Measurements from ENCODE around the gene GREM1.
A peak's percentile ranks its signal among the peaks of the same experiment; 100 is the strongest.

GREM1 gene

DNA sequence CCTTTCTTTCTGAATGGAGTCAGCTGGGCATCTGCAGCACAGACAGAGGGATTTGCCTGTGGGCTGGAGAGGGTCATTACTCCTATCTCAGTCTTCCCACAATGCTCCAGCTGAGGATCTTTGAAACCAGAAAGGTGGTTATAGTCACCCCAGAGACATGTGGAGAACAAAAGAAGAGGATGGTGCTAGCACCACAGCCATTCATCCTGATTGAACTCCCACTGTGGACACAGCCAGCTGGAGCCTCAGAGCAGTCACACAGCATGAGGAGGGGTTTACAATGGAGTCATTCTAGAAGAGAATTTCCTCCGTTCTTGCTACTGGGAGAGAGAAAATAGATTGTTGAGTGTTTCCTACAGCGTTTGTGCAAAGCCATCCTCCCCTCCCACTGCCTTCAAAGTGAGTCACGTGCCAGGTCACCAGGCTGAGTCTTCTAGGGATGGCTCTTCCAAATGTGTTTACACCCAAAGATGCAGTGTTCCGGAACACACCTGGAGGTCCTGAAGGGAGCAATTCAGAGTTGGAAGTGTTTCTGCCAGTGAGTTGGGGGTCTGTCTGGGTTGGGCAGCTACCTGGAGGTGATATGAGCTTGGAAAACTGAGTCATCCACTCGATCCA lies 18.9 kb upstream of the GREM1 start:
- DNase-seq: no peak

DNA sequence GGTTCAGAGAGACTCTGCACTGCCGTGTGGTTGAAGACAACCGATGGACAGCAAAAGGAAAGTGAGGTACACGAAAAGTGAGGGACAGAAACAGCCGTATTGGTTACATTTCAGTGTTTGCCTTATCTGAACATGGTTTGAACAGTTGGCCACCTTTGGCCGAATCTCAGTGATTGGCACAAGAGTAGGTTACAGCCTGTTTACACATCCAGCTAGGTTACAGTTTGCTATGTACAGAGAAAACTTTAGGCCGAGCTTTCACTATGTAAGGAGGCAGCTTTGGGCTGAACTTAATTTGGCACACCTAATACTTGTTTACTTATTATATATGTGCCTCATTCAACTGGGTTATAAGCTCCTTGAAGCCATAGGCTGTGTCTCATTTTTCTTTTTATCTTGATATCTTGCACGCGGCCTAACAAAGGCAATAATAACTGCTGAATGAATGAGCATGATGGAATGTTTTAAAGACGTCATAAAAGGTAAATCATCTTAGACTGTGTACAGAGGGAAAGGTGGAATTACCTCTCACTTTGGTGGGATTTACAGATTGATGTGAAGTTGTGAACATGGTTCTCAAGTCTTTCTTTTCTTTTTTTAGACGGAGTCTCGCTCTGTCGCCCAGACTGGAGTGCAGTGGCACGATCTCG lies 17.2 kb upstream of the GREM1 start:
- no peak for DNase-seq

DNA sequence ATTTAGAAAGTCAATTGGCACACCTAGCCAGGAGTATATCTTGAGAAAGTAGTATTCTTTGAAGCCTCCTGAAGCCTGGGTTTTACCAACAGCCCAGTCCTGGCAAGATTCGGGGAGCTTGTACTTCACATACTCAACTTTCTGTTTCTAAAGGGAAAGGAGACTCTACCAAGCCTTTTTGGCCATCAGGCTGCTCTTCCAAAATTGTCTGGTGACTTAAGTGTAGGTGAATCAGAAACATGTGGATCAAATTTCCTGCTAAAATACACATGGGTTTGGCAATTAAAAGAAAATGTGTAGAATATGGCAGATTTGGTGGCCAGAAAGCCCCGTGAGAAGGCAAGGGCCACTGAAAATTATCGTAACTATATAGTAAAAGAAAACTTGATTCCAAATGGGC lies 15.9 kb upstream of the GREM1 start:
- DNase-seq: no peak

DNA sequence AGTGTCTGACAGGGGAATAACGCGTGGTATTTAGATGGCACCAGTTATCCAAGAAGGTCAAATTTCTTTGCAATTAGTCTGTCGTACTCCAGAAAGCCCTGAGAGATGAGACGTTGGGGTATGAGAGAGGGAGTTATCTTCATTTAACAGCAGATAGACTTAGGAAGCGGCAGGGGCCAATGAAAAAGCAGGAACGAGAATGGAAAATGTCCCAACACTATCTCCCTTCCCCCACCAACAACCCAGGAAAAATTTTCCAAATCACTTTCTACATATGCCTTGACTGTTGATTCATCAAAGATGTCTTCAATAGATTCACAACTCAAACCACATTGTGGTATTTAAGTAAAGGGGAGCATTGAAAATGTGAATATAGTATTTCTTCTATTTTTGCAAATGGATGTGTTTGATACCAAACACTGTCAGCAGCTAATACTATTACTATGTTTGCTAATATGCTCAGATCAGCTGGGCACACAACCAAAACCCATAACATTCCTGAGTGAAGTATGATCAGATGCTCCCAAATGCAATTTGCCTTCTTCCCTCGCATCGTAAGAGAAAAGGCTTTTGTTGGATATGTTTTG lies 13.3 kb upstream of the GREM1 start:
- no peak for DNase-seq

GRCh38 chr15:32705446-32705845 lies 12.4 kb upstream of the GREM1 start:
- DNase-seq: no peak

DNA sequence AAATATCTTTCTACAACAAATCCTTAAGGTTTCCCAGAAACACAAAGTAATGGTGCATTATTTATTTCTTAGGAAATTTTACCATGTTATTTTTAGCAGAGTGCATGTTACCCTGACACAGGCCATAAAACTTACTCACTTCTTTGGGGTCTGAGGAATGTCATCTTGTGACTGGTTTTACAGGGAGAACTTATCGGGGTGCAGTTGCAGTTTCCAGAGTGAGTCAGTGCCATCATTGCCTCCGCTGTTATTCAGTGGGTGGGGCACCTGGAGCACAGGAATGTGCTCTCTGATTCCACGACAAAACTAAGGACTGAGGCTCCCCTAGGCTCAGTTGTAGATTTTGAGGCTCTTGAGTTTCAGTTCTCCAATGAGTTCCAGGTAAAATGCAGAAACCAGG lies 11.1 kb upstream of the GREM1 start:
- DNase-seq: no peak

DNA sequence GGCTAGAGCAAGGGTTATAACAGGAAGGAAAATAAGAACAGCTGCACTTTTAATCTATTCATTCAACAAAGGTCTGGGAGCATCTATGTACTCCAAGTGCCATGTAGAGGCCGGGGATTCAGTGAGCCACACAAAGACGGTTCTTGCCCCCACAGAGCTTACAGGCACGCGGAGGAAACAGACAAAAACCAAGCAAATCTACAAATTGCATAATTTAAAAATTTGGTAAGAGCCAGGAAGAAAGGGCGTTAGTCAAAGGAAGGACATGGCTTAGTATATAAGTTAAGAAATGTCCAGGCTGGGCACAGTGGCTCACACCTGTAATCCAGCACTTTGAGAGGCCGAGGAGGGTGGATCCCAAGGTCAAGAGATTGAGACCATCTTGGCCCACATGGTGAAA lies 10.4 kb upstream of the GREM1 start:
- no peak for DNase-seq

- DNase-seq: no peak
Observed at GRCh38 chr15:32709295-32710033, 8.3 kb upstream of the GREM1 start.

DNA sequence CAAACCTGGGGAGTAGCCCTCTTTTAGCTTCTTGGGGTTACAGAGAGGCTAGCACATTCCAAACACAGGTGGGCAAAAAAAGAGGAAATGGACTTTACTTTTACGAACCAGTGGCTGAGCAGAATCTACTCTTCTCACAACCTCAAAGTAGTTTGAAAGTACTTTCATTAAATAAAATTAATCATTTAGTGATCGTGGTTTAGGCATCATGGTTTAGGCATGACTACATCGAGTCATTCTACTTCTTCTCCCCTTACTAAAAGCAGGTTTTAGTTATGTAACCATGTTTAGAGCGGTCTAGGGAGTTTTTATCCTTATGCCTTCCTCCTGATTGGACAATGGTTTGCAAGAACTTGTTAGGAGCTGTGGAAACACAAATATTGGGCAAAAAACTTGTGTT lies 2.5 kb upstream of the GREM1 start:
- no peak for DNase-seq

DNA sequence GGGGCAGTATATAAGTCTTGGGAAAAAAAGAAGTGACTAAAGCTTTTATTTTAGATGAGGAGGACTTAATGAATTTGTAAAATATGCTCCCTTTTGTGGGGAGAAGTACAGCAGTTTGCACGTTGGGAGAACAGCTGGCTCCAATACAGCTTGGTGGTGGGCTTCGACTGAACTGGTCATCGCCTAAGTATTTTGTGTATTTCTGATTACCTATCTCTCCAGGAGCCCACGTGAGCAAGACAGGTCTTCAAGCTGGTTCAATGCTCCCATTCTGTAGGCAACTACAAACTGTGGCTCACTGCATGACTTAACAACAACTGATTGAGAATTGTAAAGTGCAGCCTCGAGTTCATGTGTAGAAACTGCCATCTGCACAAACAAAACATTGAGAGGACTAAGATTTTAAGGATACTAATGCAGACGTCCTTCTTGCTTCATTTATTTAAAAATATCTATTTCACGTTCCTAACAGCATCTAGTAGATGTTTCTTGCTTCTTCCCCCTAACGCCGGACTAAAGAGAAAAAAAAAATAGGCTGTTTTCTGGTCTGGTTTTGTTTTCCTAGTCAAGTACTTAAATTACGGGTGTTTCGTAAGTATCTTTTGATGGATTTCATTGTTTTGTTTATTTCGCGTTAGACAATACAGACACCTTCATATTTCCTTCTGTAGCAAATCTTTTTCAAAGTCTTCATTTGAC lies 1.4 kb upstream of the GREM1 start:
- DNase-seq: no peak

GRCh38 chr15:32716915-32717425 lies 834 bp upstream of the GREM1 start:
- DNase-seq: no peak

GRCh38 chr15:32718227-32718820 lies 520 bp downstream of the GREM1 start:
- DNase-seq: no peak

- no peak for DNase-seq
Observed at GRCh38 chr15:32718821-32719716, 1.3 kb downstream of the GREM1 start.

DNA sequence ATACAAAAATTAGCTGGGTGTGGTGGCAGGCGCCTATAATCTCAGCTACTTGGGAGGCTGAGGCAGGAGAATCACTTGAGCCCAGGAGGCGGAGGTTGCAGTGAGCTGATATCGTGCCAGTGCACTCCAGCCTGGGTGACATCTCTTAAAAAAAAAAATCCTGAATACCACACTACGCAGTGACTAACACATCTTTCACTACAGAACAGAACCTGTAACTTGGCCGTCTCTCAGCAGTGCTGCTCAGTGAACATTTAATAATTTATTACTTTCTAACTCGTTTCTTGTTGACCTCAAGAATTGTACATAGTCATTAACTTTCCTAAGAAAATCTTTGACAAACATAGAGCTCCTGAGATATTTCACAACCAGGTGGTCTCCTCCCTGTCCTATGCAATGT lies 3.8 kb downstream of the GREM1 start:
- DNase-seq: no peak

DNA sequence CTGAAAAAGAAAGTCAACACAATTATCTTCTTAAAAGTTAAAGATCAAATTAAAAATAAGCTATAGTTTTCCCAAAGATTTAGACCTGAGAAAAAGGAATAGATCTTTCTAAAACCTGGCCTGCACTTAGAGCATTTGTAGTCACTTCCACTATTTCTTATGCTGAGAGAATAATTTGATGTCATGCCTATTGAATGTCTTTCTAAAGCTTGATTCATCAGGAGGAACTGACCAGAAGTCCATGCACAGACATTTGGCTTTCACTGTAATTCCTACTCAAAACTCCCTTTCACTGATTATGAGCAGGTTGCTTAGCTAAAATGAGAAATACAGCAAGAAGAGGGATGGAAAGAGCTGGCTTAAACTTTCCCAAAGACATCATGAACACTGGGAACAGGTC lies 4.3 kb downstream of the GREM1 start:
- DNase-seq: no peak

DNA sequence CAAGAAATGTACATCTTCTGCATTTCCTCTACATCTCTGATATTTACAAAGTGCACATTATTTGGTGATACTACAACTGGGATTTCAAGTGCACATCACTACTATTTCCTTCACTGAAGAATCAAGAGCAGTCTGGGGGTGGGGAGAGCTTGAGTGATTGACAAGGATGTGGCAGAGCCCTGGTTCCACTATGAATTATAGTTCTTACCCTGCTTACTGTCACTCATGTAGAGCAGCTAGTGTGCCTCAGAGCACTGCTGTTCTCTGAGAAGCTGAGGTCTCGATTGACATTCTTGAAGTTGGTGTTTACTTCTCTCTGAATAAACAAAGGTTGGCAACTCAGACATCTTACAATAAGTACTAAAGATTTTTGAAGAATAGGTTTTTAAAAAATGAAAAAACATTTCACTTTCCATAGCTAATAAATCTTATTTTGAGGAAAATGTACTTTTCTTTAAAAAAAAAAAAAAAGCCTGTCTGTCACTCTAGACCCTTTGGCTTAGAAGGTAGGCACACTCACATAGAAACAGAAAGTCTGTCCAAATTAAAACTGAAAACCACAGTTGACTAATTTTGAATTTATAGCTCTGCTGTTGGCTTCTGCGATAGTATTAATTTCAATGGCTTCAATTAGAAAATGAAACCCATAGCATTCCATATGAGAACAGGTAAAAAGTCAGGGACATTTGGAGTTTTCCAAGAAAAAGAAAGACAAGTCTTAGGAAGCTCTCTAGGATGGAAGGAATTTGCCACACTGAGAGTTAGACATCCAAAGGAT lies 5.6 kb downstream of the GREM1 start:
- DNase-seq: no peak

DNA sequence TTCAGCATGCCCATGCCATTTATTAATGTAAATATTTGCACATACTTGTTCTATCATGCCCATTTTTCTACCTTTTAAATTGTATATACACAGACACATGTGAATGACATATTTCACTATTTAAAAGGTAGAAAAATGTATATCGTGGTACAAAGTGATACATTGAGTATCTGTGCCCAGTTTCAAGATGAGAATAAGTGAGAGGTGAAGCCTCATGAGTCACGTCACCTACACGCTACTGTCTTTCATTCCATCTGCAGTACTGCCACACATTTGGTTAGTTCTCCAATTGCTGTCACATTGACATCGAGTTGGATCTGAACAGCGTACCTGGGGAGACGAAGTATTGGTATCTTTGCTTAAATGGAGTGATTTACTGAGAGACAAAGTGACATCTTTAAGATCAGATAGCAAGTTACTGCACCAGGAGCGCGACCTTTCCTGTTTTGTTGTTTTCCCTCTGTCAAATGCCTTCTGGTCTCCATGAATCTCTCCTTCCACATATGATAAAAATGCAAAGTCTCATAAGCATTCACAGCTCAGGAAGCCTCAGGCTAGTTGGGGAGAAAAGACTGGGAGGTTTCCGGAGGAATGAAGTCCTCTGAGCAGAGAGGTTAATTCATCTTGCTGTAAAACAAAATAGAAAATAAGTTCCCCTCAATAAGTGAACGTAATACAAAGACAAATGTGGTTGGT lies 12.0 kb downstream of the GREM1 start:
- DNase-seq: no peak

DNA sequence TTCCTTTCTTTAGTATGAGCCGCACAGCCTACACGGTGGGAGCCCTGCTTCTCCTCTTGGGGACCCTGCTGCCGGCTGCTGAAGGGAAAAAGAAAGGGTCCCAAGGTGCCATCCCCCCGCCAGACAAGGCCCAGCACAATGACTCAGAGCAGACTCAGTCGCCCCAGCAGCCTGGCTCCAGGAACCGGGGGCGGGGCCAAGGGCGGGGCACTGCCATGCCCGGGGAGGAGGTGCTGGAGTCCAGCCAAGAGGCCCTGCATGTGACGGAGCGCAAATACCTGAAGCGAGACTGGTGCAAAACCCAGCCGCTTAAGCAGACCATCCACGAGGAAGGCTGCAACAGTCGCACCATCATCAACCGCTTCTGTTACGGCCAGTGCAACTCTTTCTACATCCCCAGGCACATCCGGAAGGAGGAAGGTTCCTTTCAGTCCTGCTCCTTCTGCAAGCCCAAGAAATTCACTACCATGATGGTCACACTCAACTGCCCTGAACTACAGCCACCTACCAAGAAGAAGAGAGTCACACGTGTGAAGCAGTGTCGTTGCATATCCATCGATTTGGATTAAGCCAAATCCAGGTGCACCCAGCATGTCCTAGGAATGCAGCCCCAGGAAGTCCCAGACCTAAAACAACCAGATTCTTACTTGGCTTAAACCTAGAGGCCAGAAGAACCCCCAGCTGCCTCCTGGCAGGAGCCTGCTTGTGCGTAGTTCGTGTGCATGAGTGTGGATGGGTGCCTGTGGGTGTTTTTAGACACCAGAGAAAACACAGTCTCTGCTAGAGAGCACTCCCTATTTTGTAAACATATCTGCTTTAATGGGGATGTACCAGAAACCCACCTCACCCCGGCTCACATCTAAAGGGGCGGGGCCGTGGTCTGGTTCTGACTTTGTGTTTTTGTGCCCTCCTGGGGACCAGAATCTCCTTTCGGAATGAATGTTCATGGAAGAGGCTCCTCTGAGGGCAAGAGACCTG lies 13.2 kb downstream of the GREM1 start:
- peak in 1 of 2 donors; percentile 5 for DNase-seq

All from stimulated activated CD4-positive, alpha-beta T cell treated with anti-CD3 and anti-CD28 coated beads, Interleukin-2, amount 100 ng/mL, for 48 hours (primary cell).